GM18519 (cell line): Measurements from ENCODE around the gene ARHGEF40.

Source experiments
- ATAC-seq: cut with Tn5 transposase; IDR thresholded peaks from one replicate; pipeline ENCODE4 v1.9.1; 2021; ENCODE audit warnings: mild to moderate bottlenecking, moderate library complexity; ENCODE audit not compliant: unreplicated experiment, low FRiP score

The ARHGEF40 gene

GRCh38 chr14:21096438-21096837 is 26.3 kb downstream of the ARHGEF40 start:
- ATAC-seq: no peak

DNA sequence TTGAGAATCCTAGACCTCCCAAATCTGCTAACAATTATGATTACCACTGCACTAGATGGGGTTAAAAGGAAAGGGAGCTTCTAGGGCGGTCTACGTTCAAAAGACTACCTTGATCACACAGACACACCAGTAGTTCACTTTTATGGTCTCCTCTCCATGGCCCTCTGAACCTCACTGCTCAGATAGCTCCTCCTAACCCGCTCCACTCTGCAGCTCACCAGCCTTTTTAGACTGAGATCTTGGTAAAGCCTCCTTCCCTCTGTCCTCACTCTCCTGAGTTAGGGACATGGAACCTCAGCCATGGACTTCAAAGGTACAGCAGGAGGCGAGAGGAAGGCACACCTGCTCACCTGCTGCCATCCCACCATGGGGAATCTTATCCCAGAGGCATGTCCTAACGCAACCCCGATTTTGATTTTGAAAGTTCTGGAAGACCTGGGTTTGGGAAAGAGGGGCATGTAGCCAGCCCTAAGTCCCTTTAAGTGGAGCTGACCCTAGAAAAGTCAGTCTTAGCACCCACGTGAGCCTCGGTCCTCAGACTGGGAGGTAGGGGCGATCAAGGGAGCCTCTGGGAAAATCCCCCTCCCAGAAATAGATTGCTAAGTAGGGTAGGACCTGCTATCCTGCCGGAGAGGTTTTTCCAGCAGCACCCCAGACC is 27.0 kb downstream of the ARHGEF40 start:
- no peak for ATAC-seq

DNA sequence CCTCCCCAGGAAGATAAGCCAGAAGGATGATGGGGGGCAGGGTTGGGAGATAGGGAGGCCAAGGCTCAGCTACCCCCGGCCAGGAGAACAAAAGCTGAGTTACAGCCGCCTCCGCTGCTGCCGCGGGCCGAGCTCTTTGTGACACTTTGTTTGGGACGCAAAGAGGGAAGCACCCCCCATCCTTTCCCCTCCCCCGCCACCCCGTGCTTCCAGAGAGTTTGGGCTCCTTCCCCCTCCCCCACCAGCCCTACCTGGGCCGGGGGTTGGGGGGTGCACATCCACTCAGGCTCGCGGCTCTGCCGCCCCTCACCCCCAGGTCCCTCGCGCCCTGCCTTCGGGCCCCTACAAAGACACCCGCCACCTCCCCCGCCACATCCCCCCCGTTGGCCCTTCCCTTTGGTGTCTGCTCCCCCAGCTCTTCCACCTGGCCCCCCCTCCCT is 27.6 kb downstream of the ARHGEF40 start:
- ATAC-seq: no peak

- ATAC-seq: no peak
Observed at GRCh38 chr14:21098076-21098891, 28.2 kb downstream of the ARHGEF40 start, which contains the start of gene ZNF219. TSS of gene ZNF219 (minus strand) at chr14:21098655. CDS start at chr14:21093591, 5,064 bp downstream.

GRCh38 chr14:21098892-21099595 is 28.9 kb downstream of the ARHGEF40 start:
- no peak for ATAC-seq

GRCh38 chr14:21099596-21099985 is 29.5 kb downstream of the ARHGEF40 start:
- no peak for ATAC-seq

GRCh38 chr14:21100931-21101330 is 30.8 kb downstream of the ARHGEF40 start, which contains the start of gene TMEM253:
TSS of gene TMEM253 (plus strand) at chr14:21101066. CDS start at chr14:21101344, 278 bp downstream.
- no peak for ATAC-seq

GRCh38 chr14:21101802-21102413 is 31.8 kb downstream of the ARHGEF40 start:
- no peak for ATAC-seq

DNA sequence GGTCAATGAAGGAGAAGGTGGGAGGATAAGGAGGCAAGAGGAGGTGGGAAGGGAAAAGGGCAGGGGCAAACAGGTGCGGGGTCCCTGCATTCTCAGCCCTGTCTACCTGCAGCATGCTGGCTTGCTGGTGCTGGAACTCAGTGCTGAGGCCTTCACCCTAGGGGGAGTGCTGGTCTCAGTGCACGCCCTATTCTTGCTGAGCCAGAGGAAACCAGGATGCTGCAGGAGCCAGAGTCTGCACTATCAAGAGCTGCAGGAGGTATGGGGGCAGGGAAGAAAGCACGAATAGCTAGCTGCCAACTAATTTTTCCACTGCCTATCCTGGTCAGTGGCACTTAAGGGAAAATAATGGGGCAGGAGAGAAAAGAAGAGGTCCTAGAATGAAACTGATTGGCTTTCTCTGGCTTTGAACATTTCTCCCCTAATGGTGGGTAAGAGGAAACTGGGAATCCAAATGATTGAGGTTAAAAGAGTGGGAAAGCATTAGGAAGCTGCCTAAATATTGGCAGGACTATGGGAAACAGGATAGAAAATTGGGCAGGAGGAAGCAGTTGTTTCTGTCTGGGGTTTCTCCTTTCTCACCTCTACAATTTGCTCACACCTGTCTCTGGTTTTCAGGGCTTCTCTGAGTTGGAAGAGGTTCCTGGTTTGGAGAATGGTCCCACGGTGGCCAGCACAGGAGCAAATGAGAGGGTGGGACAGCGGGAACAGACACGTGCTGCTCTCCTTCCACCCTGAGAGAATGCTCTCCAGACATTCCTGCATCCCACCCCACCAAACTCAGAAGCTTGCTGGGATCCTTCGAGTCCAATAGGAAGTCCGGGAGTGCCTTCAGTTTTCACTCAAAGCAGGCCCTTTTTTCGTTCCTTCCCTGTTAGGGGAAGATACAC is 32.7 kb downstream of the ARHGEF40 start:
- no peak for ATAC-seq

DNA sequence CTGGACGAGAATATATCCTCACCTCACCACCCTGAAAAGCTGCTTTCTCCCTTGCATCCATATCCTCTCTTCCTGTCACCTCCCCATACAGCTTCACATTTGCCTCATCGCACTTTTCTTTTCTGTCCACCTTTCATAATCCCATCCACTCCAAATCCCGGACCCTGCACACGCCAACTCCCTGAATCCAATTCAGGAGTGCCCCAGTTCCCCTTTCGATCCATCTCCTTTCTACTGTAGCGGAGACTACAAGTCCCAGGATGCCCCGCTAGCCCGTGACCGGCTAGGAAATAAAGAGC is 33.3 kb downstream of the ARHGEF40 start:
- ATAC-seq: no peak

DNA sequence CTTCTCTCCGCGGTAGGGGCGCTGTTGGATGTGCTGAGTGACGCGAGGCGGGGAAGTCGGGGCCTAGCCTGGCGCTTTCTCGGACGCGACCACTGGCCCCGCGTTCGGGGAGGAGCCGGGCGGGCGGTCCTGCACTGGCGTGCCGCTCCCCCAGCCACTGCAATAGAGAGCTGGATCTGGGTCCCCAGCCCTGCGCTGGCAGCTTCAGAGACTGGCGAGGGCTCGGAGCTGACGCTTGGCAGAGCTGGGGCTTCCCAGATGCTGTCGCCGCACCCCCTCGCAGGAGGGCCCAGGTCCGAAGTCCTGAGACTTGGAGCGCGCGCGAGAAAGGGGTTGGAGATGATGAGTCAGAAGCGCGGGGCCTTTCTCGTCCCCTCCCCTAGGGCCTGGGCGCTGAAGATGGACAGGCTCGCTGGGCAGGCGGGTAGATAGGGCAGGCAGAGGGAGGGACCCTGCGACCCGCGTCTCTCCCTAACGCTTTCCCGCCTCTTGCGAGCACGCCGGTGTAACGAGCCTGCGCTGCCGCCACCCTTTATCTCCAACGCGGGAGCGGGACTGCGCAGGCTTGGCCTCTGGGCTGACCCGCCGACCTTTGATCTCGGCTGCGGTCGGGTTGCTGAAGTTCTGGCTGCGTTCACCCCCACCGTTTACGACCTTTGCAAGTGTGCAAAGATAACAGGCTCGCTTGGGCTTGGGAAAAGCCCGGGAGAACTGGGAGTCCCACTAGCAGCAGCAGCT is 33.8 kb downstream of the ARHGEF40 start:
- ATAC-seq: peak; percentile 82

DNA sequence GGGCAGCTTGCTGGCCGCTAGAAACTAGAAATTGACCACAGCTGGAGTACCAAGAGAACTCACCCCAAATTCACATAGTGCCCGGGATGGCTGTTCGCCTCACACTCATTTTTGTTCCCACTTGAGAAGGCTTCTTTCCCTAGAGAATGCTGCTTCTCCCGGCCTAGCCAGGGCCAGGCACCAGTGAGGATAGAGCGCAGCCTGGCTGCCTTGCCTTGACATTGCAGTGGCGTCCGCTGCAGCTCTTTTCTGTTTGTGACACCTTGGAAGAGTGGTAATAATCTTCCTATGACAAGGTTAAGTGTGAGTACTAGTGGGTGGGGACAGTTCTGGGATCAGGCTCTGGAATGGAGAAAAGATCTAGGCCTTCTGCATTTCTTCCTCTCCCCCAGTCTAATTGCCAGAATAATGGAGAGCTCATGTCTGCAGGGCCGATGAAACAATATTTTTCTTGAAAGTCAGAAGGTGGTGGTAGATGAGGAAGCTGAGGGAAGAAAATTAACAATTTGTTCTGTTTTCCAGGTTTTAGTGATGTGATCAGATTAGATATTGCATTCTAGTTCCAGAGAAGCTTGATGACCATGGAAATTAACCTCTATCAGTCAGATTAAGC is 34.5 kb downstream of the ARHGEF40 start:
- peak; percentile 29 for ATAC-seq

DNA sequence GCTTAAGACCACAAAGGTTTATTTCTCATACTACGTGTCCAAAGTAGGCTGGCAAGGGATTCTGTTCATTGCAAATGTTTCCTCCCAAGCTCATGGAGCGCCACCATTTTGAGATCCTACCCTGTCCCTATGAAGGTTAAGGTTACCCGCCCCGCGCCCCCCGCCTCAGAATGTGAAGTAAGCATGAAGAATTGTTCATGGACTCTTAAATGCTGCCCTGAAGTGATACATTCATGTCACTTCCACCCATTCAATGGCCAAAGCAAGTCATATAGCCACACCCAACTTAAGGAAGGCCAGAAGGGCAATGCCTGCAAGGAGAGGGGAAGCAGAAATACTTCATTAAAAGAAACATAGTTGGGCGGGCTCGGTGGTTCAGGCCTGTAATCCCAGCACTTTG is 35.0 kb downstream of the ARHGEF40 start:
- no peak for ATAC-seq

DNA sequence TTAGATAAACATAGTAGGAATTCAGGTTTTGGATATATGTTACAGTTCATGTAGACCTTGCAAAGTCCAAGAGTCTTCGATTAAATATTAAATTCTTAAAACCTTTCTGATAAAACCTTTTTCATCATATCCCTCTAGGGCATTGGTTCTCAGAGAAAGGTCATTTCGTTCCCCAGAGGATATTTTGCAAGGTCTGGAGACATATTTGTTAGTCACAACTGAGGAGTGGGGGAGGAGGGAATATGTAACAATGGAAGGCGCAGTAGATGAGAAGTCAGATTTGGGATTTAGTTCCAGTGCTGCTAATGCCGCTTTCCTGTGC is 36.0 kb downstream of the ARHGEF40 start:
- no peak for ATAC-seq

DNA sequence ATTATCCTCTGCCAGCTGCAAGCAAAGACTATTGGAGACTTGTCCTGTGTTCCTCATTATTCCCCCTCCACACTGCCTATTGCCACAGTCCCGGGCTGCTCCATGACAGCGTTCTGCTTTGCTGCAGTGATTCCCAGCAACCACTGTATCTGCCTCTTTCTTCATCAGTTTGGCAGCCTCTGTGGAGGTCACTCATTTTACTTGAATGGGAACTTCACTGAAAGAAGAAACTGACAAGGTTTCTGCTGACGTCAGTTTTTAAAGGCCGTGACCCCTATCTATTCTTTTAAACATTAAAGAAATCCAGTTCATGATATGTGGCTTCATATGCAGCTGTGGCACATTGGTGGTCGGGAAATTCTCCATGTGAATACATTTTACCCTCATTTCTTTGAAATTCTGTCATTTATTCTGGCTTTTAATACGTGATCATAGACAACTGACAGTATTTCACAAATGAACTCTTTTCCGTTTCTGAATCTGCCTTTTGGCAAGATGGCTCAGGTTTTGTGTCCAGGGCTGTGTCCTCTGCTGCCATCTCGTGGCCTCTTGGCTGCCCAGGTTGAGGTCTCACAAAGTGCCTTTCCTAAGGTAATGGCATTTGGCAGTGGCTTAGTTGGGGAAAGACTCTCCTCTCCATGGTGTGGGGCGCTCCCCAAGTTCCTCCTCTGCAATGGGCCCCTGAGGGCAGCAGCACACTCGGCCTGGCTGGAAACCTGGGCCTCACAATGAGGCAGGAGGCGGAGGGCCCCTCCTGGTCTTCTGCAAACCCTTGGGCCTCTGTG is 36.6 kb downstream of the ARHGEF40 start:
- ATAC-seq: no peak

DNA sequence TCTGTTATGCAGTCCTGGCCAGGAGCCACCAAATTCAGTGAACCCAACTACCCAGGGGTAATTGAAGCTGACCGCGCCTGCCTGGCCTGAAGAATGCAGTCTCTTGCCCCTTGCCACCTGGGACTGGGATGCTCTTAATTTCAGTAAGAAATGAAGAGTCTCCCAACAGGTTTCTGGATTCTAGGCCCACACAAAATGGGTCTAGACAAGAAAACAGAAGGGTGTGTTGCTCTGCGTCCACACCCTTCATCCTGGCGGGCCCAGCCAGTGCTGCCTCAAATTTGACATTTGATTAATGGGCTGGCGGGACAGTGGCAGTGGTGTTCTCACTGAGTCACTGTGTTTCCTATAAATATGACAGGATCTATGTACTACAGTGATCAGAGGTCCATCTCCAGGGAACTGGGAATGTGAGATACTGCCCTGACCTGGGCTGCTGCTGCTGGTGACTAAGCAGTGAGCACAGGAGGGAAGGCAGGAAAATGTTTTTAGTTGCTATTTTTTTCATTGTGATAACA is 37.2 kb downstream of the ARHGEF40 start:
- no peak for ATAC-seq

- ATAC-seq: no peak
Observed at GRCh38 chr14:21108791-21109190, 38.7 kb downstream of the ARHGEF40 start.
